WTC11 (cell line): Measurements from ENCODE around the gene CXCL14. TPM values are rescaled to one million over a fixed set of nuclear protein-coding genes. Genes with fewer than 3 reads are reported as not detected.

ENCODE experiments used
- ATAC-seq: fragments of 200-7000 bp; cut with Tn5 transposase; 2 replicates; pipeline ENCODE4 v1.10.0; 2021; ENCODE audit warnings: mild to moderate bottlenecking, moderate library complexity
- CTCF ChIA-PET: fragments of 300-600 bp; sonication (Branson Sonifier 250); formaldehyde crosslinking; loops from one replicate; lab custom pipeline; 2021; ENCODE audit warnings: antibody characterized with exemption; lab: Charles Lee
- POLR2A ChIA-PET: fragments of 350-600 bp; sonication (Branson Sonifier 250); formaldehyde crosslinking; loops from one replicate; lab custom pipeline; 2021; ENCODE audit warnings: antibody characterized with exemption; lab: Charles Lee
- DNase-seq: peaks from one replicate; pipeline ENCODE4 v3.0.0; 2021; ENCODE audit warnings: low spot score
- H3K27ac Mint-ChIP-seq: 2 replicates; pipeline ENCODE4 v1.8.0; 2021; ENCODE audit warnings: mixed read lengths
- H3K27me3 Mint-ChIP-seq: 2 replicates; pipeline ENCODE4 v1.8.0; 2021; ENCODE audit warnings: low read depth, mild to moderate bottlenecking, moderate library complexity, mixed read lengths
- H3K36me3 Mint-ChIP-seq: 2 replicates; pipeline ENCODE4 v1.8.0; 2021; ENCODE audit warnings: mixed read lengths
- H3K4me1 Mint-ChIP-seq: 2 replicates; pipeline ENCODE4 v1.8.0; 2022; ENCODE audit warnings: mixed read lengths
- H3K4me3 Mint-ChIP-seq: 2 replicates; pipeline ENCODE4 v1.8.0; 2021; ENCODE audit warnings: mild to moderate bottlenecking, moderate library complexity, mixed read lengths
- H3K9me3 Mint-ChIP-seq: 2 replicates; pipeline ENCODE4 v1.8.0; 2021; ENCODE audit warnings: mixed read lengths
- ATF2 ChIP-seq: sonication (generic); formaldehyde crosslinking; IDR thresholded peaks from 2 replicates; pipeline ENCODE4 v1.8.1; 2022; ENCODE audit warnings: low read depth, missing genetic modification reagents, borderline replicate concordance
- CBFB ChIP-seq: sonication (generic); formaldehyde crosslinking; IDR thresholded peaks from 2 replicates; pipeline ENCODE4 v1.8.1; 2022; ENCODE audit warnings: mild to moderate bottlenecking, low read depth, missing genetic modification reagents
- ERG ChIP-seq: fragments of 250-450 bp; sonication (Bioruptor Pico); IDR thresholded peaks from 2 replicates; pipeline ENCODE4 v1.8.0; 2021; ENCODE audit warnings: mild to moderate bottlenecking
- HMGA2 ChIP-seq: fragments of 250-450 bp; sonication (Bioruptor Pico); IDR thresholded peaks from 2 replicates; pipeline ENCODE4 v1.4.0; 2021; ENCODE audit warnings: mild to moderate bottlenecking, moderate library complexity
- KAT7 ChIP-seq: sonication (generic); formaldehyde crosslinking; IDR thresholded peaks from 2 replicates; pipeline ENCODE4 v1.8.1; 2023; ENCODE audit warnings: missing genetic modification reagents, mild to moderate bottlenecking, borderline replicate concordance
- MAX ChIP-seq: sonication (generic); formaldehyde crosslinking; IDR thresholded peaks from 2 replicates; pipeline ENCODE4 v1.8.0; 2022; ENCODE audit warnings: mild to moderate bottlenecking, missing genetic modification reagents
- MXD4 ChIP-seq: fragments of 250-450 bp; sonication (Bioruptor Pico); IDR thresholded peaks from 2 replicates; pipeline ENCODE4 v1.8.0; 2021; ENCODE audit warnings: mild to moderate bottlenecking, moderate library complexity, borderline replicate concordance
- TCF7 ChIP-seq: sonication (generic); formaldehyde crosslinking; IDR thresholded peaks from 2 replicates; pipeline ENCODE4 v1.8.0; 2022; ENCODE audit warnings: mild to moderate bottlenecking, low read depth, missing genetic modification reagents, moderate library complexity
- ZNF317 ChIP-seq: sonication (generic); formaldehyde crosslinking; IDR thresholded peaks from 2 replicates; pipeline ENCODE4 v1.8.1; 2023; ENCODE audit warnings: low read depth, mild to moderate bottlenecking, moderate library complexity, missing genetic modification reagents, borderline replicate concordance
- total RNA-seq: library from RNA; stranded (reverse); gene quantifications from 3 replicates; pipeline ENCODE4 v1.2.3, GENCODE V29; 2021

The CXCL14 gene
- total RNA-seq, 1 experiment from 2014 or later: 0.87 TPM

GRCh38 chr5:135526924-135527323 is 51.9 kb downstream of the CXCL14 start:
- no peak overlapping the region for H3K27ac Mint-ChIP-seq
- CTCF ChIA-PET: no interaction called here

GRCh38 chr5:135521964-135522363 is 56.8 kb downstream of the CXCL14 start:
- TF ChIP-seq KAT7 (CRISPR knock-in tag) (no peak), MAX (CRISPR knock-in tag) (no peak)
- Mint-ChIP-seq H3K9me3 (peaks cover 63% of the 10 kb centered on the region), H3K36me3 (peaks cover 28% of the 10 kb centered on the region), H3K4me1 (peaks cover 5% of the 10 kb centered on the region; the same call in 1 of the 2 replicates), H3K27me3 (peaks cover 79% of the 10 kb centered on the region), H3K27ac (no peak overlapping the region), H3K4me3 (no peak overlapping the region)
- ATAC-seq (no peak), DNase-seq (no peak)
- CTCF ChIA-PET: no interaction called here
- POLR2A ChIA-PET: no interaction called here

More at GRCh38 chr5:135526924-135527323, 51.9 kb downstream of the CXCL14 start:
- DNase-seq (no peak), ATAC-seq (no peak)
- H3K4me1 Mint-ChIP-seq: peaks cover 5% of the 10 kb centered on the region; the same call in 1 of the 2 replicates
- H3K4me3 Mint-ChIP-seq: no peak overlapping the region
- POLR2A ChIA-PET: interaction anchor here (0.8 kb wide), 1 partner anchor 38 kb away, joined by 3 read pairs; no protein-coding TSS in a partner anchor
- TF ChIP-seq ERG (no peak), TCF7 (CRISPR knock-in tag) (no peak), HMGA2 (CRISPR knock-in tag) (no peak), ZNF317 (CRISPR knock-in tag) (no peak), CBFB (CRISPR knock-in tag) (no peak), KAT7 (CRISPR knock-in tag) (no peak), MXD4 (no peak), ATF2 (CRISPR knock-in tag) (no peak)
- peaks cover 100% of the 10 kb centered on the region for H3K27me3 Mint-ChIP-seq
- H3K9me3 Mint-ChIP-seq: peaks cover 32% of the 10 kb centered on the region
- peaks cover 23% of the 10 kb centered on the region for H3K36me3 Mint-ChIP-seq

Other genes starting within 250 kb of the CXCL14 start
- gene MACROH2A1, start 179.8 kb downstream of the CXCL14 start, total RNA-seq: 83.8 to 93.7 TPM (median 85.9 TPM) in 3 replicates
- gene DCANP1, start 131.6 kb downstream of the CXCL14 start, total RNA-seq: not detected in 3 replicates
- not detected in 3 replicates for gene TIFAB, start 126.6 kb downstream of the CXCL14 start, total RNA-seq
- gene NEUROG1, start 43.0 kb downstream of the CXCL14 start, total RNA-seq: 0.13 to 0.18 TPM in 2 of 3 replicates, not detected in the other